ENCODE data around the gene OTUD4.

The OTUD4 gene

GRCh38 chr4:145097821-145098674, 82.3 kb downstream of the OTUD4 start, which contains the start of the genes ABCE1 and ANAPC10 (continued):
- TF ChIP-seq REST (tag by site-specific recombination; IDR thresholded peaks at IDR 0.05) (no peak), ZNF362 (tag by site-specific recombination; IDR thresholded peaks at IDR 0.05) (no peak), EGR2 (tag by site-specific recombination; IDR thresholded peaks at IDR 0.05; ENCODE audit: low read depth) (peak; percentile 20; the same call in 1 of the 2 replicates), ZSCAN18 (tag by site-specific recombination; IDR thresholded peaks at IDR 0.05) (no peak), ZSCAN4 (tag by site-specific recombination; IDR thresholded peaks at IDR 0.05) (no peak), PBX3 (CRISPR knock-in tag; IDR thresholded peaks at IDR 0.05) (no peak), ZNF610 (tag by site-specific recombination; IDR thresholded peaks at IDR 0.05; ENCODE audit: borderline replicate concordance) (no peak), ZNF324 (tag by site-specific recombination; IDR thresholded peaks at IDR 0.05) (peak; percentile 45; the same call in 1 of the 2 replicates), TSHZ1 (tag by site-specific recombination; IDR thresholded peaks at IDR 0.05; ENCODE audit: borderline replicate concordance) (no peak), ZNF518A (tag by site-specific recombination; conservative IDR thresholded peaks at IDR 0.05; ENCODE audit: low read depth) (0 out of 2 replicates have a peak, but pooled peaks have one; percentile 20), ZNF248 (tag by site-specific recombination; IDR thresholded peaks at IDR 0.05) (no peak), ATF2 (tag by site-specific recombination; IDR thresholded peaks at IDR 0.05; ENCODE audit: low read depth) (peak; percentile 99), ZBTB20 (tag by site-specific recombination; IDR thresholded peaks at IDR 0.05) (peak; percentile 97), ZNF184 (tag by site-specific recombination; IDR thresholded peaks at IDR 0.05) (no peak), ZFP41 (tag by site-specific recombination; IDR thresholded peaks at IDR 0.05; ENCODE audit: borderline replicate concordance) (no peak), ZNF138 (tag by site-specific recombination; IDR thresholded peaks at IDR 0.05; ENCODE audit: borderline replicate concordance) (no peak)
